ENCODE measurements around the gene PTPRA.
A peak's percentile ranks its signal among the peaks of the same experiment; 100 is the strongest.

DNA sequence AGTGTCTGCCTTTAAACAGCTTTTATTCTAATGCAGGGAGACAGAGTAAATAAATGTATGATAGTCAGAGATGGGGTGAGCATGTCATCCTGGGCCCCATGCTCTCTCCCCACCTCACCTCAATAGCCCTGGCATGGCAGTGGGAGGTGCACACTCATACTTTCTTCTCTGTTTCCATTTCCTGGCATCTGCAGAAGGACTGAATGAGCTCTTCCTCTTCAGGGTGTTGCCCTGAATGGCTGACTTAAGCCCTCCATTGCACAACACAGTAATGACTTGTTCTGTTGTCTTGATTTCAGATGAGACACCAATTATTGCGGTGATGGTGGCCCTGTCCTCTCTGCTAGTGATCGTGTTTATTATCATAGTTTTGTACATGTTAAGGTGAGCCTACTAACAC lies 113.2 kb downstream of the PTPRA start:
- TF ChIP-seq, protein P1, sequence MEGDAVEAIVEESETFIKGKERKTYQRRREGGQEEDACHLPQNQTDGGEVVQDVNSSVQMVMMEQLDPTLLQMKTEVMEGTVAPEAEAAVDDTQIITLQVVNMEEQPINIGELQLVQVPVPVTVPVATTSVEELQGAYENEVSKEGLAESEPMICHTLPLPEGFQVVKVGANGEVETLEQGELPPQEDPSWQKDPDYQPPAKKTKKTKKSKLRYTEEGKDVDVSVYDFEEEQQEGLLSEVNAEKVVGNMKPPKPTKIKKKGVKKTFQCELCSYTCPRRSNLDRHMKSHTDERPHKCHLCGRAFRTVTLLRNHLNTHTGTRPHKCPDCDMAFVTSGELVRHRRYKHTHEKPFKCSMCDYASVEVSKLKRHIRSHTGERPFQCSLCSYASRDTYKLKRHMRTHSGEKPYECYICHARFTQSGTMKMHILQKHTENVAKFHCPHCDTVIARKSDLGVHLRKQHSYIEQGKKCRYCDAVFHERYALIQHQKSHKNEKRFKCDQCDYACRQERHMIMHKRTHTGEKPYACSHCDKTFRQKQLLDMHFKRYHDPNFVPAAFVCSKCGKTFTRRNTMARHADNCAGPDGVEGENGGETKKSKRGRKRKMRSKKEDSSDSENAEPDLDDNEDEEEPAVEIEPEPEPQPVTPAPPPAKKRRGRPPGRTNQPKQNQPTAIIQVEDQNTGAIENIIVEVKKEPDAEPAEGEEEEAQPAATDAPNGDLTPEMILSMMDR (IDR thresholded peaks at IDR 0.05; ENCODE audit: low read depth, low read length), result no peak
- TF ChIP-seq MYC (IDR thresholded peaks at IDR 0.05; ENCODE audit: low read depth, low read length), result no peak
- no peak for TF ChIP-seq POLR2A (IDR thresholded peaks at IDR 0.05; ENCODE audit: extremely low read depth, insufficient read length)
- TF ChIP-seq, protein P2, sequence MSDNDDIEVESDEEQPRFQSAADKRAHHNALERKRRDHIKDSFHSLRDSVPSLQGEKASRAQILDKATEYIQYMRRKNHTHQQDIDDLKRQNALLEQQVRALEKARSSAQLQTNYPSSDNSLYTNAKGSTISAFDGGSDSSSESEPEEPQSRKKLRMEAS (IDR thresholded peaks at IDR 0.05; ENCODE audit: low read depth, low read length), result 0 out of 2 replicates have a peak, but pooled peaks have one; percentile 17
